KOPT-K1 (cell line): ENCODE results near the gene MMP15.

Source experiments
- H3K27ac ChIP-seq: fragments of 200-600 bp; sonication (generic); 2 replicates; pipeline ENCODE4 v1.5.1; 2016; ENCODE audit warnings: antibody characterized with exemption, mild to moderate bottlenecking, low read depth, low read length; ENCODE audit not compliant: poor library complexity, severe bottlenecking
- H3K36me3 ChIP-seq: fragments of 200-600 bp; sonication (generic); 2 replicates; pipeline ENCODE4 v1.5.1; 2017; ENCODE audit warnings: antibody characterized with exemption, mild to moderate bottlenecking, low read length, moderate library complexity; ENCODE audit not compliant: insufficient read depth
- H3K9me3 ChIP-seq: fragments of 200-600 bp; sonication (generic); 2 replicates; pipeline ENCODE4 v1.5.1; 2017; ENCODE audit warnings: antibody characterized with exemption, low read length, mild to moderate bottlenecking; ENCODE audit not compliant: insufficient read depth, poor library complexity, severe bottlenecking

The MMP15 gene

GRCh38 chr16:58020628-58021521 is 4.7 kb upstream of the MMP15 start:
- Histone ChIP-seq H3K36me3 (peaks cover 38% of the 10 kb centered on the region; the same call in 1 of the 2 replicates), H3K27ac (no peak overlapping the region), H3K9me3 (no peaks in the 10 kb centered on the region)

GRCh38 chr16:58021661-58022551 is 3.6 kb upstream of the MMP15 start:
- H3K27ac ChIP-seq, result no peak overlapping the region
- H3K36me3 ChIP-seq, result peaks cover 33% of the 10 kb centered on the region; the same call in 1 of the 2 replicates
- H3K9me3 ChIP-seq, result no peaks in the 10 kb centered on the region

GRCh38 chr16:58022601-58023371 is 2.8 kb upstream of the MMP15 start:
- H3K36me3 ChIP-seq, result peaks cover 25% of the 10 kb centered on the region; the same call in 1 of the 2 replicates
- H3K9me3 ChIP-seq, result no peaks in the 10 kb centered on the region
- H3K27ac ChIP-seq, result no peak overlapping the region

- peaks cover 7% of the 10 kb centered on the region; the same call in 1 of the 2 replicates for H3K36me3 ChIP-seq
- no peak overlapping the region for H3K27ac ChIP-seq
- H3K9me3 ChIP-seq, result no peaks in the 10 kb centered on the region
Observed at GRCh38 chr16:58024486-58025350, 836 bp upstream of the MMP15 start.

DNA sequence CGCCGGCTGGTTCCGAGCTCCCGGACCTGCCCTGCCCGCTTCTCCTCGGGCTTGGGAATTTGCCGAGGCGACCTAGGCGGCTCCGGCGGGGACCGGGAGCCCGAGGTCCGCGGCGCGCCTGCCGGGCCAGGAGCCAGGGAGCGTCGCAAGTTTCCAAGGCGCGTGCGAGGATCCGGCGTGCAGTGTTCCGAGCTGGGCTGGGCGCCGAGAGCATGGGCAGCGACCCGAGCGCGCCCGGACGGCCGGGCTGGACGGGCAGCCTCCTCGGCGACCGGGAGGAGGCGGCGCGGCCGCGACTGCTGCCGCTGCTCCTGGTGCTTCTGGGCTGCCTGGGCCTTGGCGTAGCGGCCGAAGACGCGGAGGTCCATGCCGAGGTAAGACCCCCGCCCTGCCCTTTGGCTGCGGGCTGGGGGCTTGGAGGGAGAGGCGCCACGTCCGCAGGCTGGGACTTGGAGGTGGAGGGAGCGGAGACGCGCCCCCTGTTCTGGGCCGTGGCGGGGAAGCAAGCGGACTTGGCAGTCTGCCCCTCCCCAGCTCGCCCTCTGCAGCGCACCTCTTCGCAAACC is 668 bp downstream of the MMP15 start:
- no peak overlapping the region for H3K27ac ChIP-seq
- H3K36me3 ChIP-seq, result peaks cover under 1% of the 10 kb centered on the region; the same call in 1 of the 2 replicates

DNA sequence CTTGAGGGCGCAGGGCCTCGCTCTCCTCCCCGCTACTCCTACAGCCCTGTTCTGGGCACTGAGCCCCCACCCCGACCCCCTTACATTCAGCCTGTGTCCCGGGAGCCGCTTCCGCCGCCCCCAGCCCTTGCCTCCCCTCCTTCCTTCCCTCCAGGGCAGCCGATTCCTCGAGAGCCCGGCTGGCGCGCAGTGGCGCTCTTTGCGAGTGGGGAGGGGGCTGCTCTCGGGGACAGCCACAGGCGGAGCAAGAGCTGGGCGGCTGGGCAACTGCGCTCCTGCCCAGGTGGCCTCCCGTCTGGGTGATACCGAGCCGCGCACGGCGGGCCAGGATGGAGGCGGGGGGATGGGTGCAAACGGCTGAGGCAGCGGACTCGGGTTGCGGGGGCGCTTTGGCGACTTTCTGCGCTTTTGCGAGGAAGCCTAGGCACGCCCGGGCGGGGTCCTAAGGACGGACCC is 1.2 kb downstream of the MMP15 start:
- no peaks in the 10 kb centered on the region for H3K9me3 ChIP-seq
- no peak overlapping the region for H3K27ac ChIP-seq
- H3K36me3 ChIP-seq, result no peaks in the 10 kb centered on the region

More for the DNA sequence above, 668 bp downstream of the MMP15 start:
- no peaks in the 10 kb centered on the region for H3K9me3 ChIP-seq

- Histone ChIP-seq H3K27ac (no peak overlapping the region), H3K9me3 (no peaks in the 10 kb centered on the region), H3K36me3 (no peaks in the 10 kb centered on the region)
Observed at GRCh38 chr16:58027161-58027915, 1.8 kb downstream of the MMP15 start.

- H3K9me3 ChIP-seq, result no peaks in the 10 kb centered on the region
- H3K36me3 ChIP-seq, result no peaks in the 10 kb centered on the region
- no peak overlapping the region for H3K27ac ChIP-seq
Observed at GRCh38 chr16:58027916-58028455, 2.4 kb downstream of the MMP15 start.

- Histone ChIP-seq H3K9me3 (no peaks in the 10 kb centered on the region), H3K27ac (no peak overlapping the region), H3K36me3 (no peaks in the 10 kb centered on the region)
Observed at GRCh38 chr16:58028541-58029070, 3.1 kb downstream of the MMP15 start.

- no peaks in the 10 kb centered on the region for H3K36me3 ChIP-seq
- H3K9me3 ChIP-seq, result no peaks in the 10 kb centered on the region
- H3K27ac ChIP-seq, result no peak overlapping the region
Observed at GRCh38 chr16:58029410-58029809, 3.9 kb downstream of the MMP15 start.

DNA sequence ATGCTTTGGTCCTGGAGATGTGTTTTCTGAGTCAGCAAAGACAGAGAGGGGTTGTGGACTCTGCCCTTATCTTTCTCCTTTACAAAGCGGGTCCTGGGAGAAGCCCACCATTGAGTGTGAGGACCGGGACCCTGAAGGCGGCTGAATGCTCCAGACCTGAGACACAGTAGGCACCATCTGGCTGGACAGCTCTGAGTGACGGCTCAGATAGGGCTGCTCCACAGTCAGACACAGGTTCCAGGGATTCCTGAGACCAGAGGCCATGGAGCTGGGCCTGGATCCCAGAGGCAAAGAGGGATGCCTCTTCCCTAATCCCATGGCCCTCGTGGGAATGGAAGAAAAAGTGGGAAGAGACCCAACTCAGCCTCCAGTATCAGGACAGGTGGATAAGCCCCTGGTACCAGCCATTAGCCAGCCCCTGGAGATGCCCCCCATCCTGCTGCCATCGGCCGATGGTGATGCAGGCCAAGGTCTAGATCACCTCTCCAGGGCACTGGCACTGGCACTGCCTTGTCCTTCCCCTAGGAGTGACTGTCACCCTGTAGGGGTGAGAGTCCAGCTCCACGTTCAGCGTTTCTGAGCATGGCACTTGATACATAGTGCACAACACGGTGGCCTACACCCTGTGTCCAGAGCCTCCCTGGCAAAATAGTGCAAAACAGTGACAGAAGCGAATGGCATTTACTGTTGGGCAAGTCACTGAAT is 4.7 kb downstream of the MMP15 start:
- Histone ChIP-seq H3K27ac (no peak overlapping the region), H3K9me3 (no peaks in the 10 kb centered on the region), H3K36me3 (no peaks in the 10 kb centered on the region)
